ENCODE measurements around the gene RTN1. TPM values are rescaled to one million over a fixed set of nuclear protein-coding genes. Genes with fewer than 3 reads are reported as not detected.

Gene RTN1
- total RNA-seq, 2 experiments from 2014 or later, result not detected

GRCh38 chr14:59772233-59772632, 98.3 kb downstream of the RTN1 start:
- POLR2A ChIA-PET, result no interaction called here
- peaks cover 6% of the 10 kb centered on the region for H3K27me3 Mint-ChIP-seq (ENCODE audit: low read depth)
- H3K36me3 Mint-ChIP-seq (ENCODE audit: low read depth), result no peaks in the 10 kb centered on the region
- no peak overlapping the region for H3K27ac Mint-ChIP-seq
- no peaks in the 10 kb centered on the region for H3K4me1 Mint-ChIP-seq (ENCODE audit: low read depth)
- CTCF ChIA-PET, result no interaction called here
- H3K4me3 Mint-ChIP-seq, result no peak overlapping the region
- ATAC-seq (no peak), DNase-seq (no peak)
- no peaks in the 10 kb centered on the region for H3K9me3 Mint-ChIP-seq (ENCODE audit: insufficient read depth)

- no peaks in the 10 kb centered on the region for H3K4me1 Mint-ChIP-seq (ENCODE audit: low read depth)
- no peaks in the 10 kb centered on the region for H3K36me3 Mint-ChIP-seq (ENCODE audit: low read depth)
- ATAC-seq, result no peak
- H3K4me3 Mint-ChIP-seq, result no peak overlapping the region
- no peak for DNase-seq
- H3K27me3 Mint-ChIP-seq (ENCODE audit: low read depth), result peaks cover 6% of the 10 kb centered on the region
- ChIA-PET CTCF (no interaction called here), POLR2A (no interaction called here)
- H3K9me3 Mint-ChIP-seq (ENCODE audit: insufficient read depth), result no peaks in the 10 kb centered on the region
- H3K27ac Mint-ChIP-seq, result no peak overlapping the region
Observed at GRCh38 chr14:59771577-59771976, 99.0 kb downstream of the RTN1 start.

DNA sequence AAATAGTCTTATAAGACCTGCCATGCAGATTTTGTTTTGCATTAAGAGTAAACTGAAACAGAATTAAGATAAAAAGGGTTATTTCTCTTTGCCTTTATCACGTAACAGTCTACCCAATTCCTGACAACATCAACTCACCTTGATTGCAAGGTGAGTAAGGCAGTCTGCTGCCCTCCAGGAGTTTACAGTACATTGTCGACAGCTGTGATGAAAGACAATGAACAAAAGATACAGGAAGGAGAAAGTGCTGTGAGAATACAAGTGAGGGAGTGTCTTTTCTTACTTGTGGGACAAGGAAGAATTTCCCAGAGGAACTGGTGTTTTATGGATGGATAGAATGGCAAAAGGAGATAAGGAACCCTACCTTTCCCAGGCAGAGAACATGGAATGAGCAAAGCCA, 101.0 kb downstream of the RTN1 start:
- Mint-ChIP-seq H3K36me3 (ENCODE audit: low read depth) (no peaks in the 10 kb centered on the region), H3K27ac (no peak overlapping the region), H3K9me3 (ENCODE audit: insufficient read depth) (no peaks in the 10 kb centered on the region), H3K4me1 (ENCODE audit: low read depth) (no peaks in the 10 kb centered on the region), H3K4me3 (no peak overlapping the region), H3K27me3 (ENCODE audit: low read depth) (peaks cover 5% of the 10 kb centered on the region)
- DNase-seq (no peak), ATAC-seq (no peak)
- ChIA-PET POLR2A (no interaction called here), CTCF (no interaction called here)

GRCh38 chr14:59768855-59769375, 101.7 kb downstream of the RTN1 start:
- CTCF ChIA-PET, result no interaction called here
- Mint-ChIP-seq H3K4me3 (no peak overlapping the region), H3K36me3 (ENCODE audit: low read depth) (no peaks in the 10 kb centered on the region), H3K27ac (no peak overlapping the region), H3K9me3 (ENCODE audit: insufficient read depth) (no peaks in the 10 kb centered on the region), H3K4me1 (ENCODE audit: low read depth) (no peaks in the 10 kb centered on the region), H3K27me3 (ENCODE audit: low read depth) (peaks cover 4% of the 10 kb centered on the region)
- POLR2A ChIA-PET, result no interaction called here
- ATAC-seq (no peak), DNase-seq (no peak)

- ChIA-PET CTCF (no interaction called here), POLR2A (no interaction called here)
- Mint-ChIP-seq H3K9me3 (ENCODE audit: insufficient read depth) (no peaks in the 10 kb centered on the region), H3K36me3 (ENCODE audit: low read depth) (no peaks in the 10 kb centered on the region), H3K27me3 (ENCODE audit: low read depth) (no peaks in the 10 kb centered on the region), H3K4me1 (ENCODE audit: low read depth) (no peaks in the 10 kb centered on the region), H3K27ac (no peak overlapping the region), H3K4me3 (no peak overlapping the region)
- no peak for ATAC-seq
- DNase-seq, result no peak
Observed at GRCh38 chr14:59761851-59762250, 108.7 kb downstream of the RTN1 start.

- H3K4me3 Mint-ChIP-seq, result no peak overlapping the region
- no peak for DNase-seq
- CTCF ChIA-PET, result no interaction called here
- H3K36me3 Mint-ChIP-seq (ENCODE audit: low read depth), result no peaks in the 10 kb centered on the region
- no peak for ATAC-seq
- no peaks in the 10 kb centered on the region for H3K27me3 Mint-ChIP-seq (ENCODE audit: low read depth)
- H3K9me3 Mint-ChIP-seq (ENCODE audit: insufficient read depth), result no peaks in the 10 kb centered on the region
- H3K27ac Mint-ChIP-seq, result no peak overlapping the region
- POLR2A ChIA-PET, result no interaction called here
- no peaks in the 10 kb centered on the region for H3K4me1 Mint-ChIP-seq (ENCODE audit: low read depth)
Observed at GRCh38 chr14:59755409-59756135, 115.0 kb downstream of the RTN1 start.

- POLR2A ChIA-PET, result no interaction called here
- Mint-ChIP-seq H3K27me3 (ENCODE audit: low read depth) (no peaks in the 10 kb centered on the region), H3K27ac (no peak overlapping the region), H3K36me3 (ENCODE audit: low read depth) (no peaks in the 10 kb centered on the region), H3K4me1 (ENCODE audit: low read depth) (no peaks in the 10 kb centered on the region), H3K9me3 (ENCODE audit: insufficient read depth) (no peaks in the 10 kb centered on the region), H3K4me3 (no peak overlapping the region)
- CTCF ChIA-PET, result no interaction called here
- no peak for ATAC-seq
- no peak for DNase-seq
Observed at GRCh38 chr14:59754256-59754655, 116.3 kb downstream of the RTN1 start.

- Mint-ChIP-seq H3K9me3 (ENCODE audit: insufficient read depth) (no peaks in the 10 kb centered on the region), H3K4me3 (no peak overlapping the region), H3K27ac (no peak overlapping the region), H3K27me3 (ENCODE audit: low read depth) (no peaks in the 10 kb centered on the region), H3K36me3 (ENCODE audit: low read depth) (no peaks in the 10 kb centered on the region), H3K4me1 (ENCODE audit: low read depth) (no peaks in the 10 kb centered on the region)
- DNase-seq (no peak), ATAC-seq (no peak)
- CTCF ChIA-PET, result no interaction called here
- POLR2A ChIA-PET, result no interaction called here
Observed at GRCh38 chr14:59753512-59753911, 117.1 kb downstream of the RTN1 start.

DNA sequence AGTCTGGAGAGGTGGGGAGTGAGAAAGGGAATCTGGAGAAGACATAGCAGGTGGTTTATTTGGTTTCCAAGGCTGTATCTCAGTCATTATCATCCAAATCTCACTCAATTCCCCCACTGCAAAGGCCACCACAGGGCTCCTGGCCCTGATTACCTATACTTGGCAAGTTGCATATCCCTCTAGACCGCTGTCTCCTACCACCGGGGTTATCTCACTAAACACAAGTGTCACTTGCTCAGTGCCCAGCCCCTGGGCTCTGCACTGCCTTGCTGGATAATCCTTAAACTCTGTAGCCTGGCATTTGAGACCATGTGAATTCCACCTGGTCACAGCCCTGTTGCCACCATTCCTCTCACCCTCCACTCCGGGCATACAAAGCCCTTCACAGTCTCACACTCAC, 119.0 kb downstream of the RTN1 start:
- no peaks in the 10 kb centered on the region for H3K27me3 Mint-ChIP-seq (ENCODE audit: low read depth)
- CTCF ChIA-PET, result no interaction called here
- H3K36me3 Mint-ChIP-seq (ENCODE audit: low read depth), result no peaks in the 10 kb centered on the region
- DNase-seq, result no peak
- no peaks in the 10 kb centered on the region for H3K9me3 Mint-ChIP-seq (ENCODE audit: insufficient read depth)
- no peaks in the 10 kb centered on the region for H3K4me1 Mint-ChIP-seq (ENCODE audit: low read depth)
- H3K27ac Mint-ChIP-seq, result no peak overlapping the region
- no peak for ATAC-seq
- H3K4me3 Mint-ChIP-seq, result no peak overlapping the region
- POLR2A ChIA-PET, result interaction anchor here (0.6 kb wide), 1 partner anchor 164 kb away, joined by 3 read pairs; no protein-coding TSS in a partner anchor

DNA sequence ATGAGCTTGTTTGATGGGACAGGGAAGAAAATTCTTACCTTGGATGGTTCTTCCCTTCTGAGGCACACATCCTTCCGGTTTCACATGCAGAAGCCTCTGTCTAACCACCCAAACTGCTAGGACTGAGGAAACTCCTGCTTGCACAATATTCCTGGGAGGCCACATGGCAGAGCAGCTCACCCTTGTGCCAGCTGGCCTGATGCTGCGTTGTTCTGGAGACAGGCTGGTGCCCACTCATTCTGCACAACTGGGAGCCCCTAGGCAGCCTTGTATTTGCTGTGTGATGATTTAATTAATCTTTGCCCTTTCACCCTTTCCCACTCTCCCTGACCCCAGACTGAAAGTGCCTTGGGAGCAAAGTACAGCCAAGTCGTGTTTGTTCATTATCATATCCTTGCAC, 130.8 kb downstream of the RTN1 start:
- no peaks in the 10 kb centered on the region for H3K36me3 Mint-ChIP-seq (ENCODE audit: low read depth)
- CTCF ChIA-PET, result no interaction called here
- H3K27ac Mint-ChIP-seq, result no peak overlapping the region
- ATAC-seq (no peak), DNase-seq (no peak)
- no peaks in the 10 kb centered on the region for H3K4me1 Mint-ChIP-seq (ENCODE audit: low read depth)
- POLR2A ChIA-PET, result no interaction called here
- peaks cover 4% of the 10 kb centered on the region for H3K27me3 Mint-ChIP-seq (ENCODE audit: low read depth)
- peaks cover 9% of the 10 kb centered on the region for H3K9me3 Mint-ChIP-seq (ENCODE audit: insufficient read depth)
- H3K4me3 Mint-ChIP-seq, result no peak overlapping the region

- no peak for ATAC-seq
- Mint-ChIP-seq H3K4me1 (ENCODE audit: low read depth) (no peaks in the 10 kb centered on the region), H3K9me3 (ENCODE audit: insufficient read depth) (no peaks in the 10 kb centered on the region), H3K27me3 (ENCODE audit: low read depth) (no peaks in the 10 kb centered on the region), H3K4me3 (no peak overlapping the region), H3K36me3 (ENCODE audit: low read depth) (no peaks in the 10 kb centered on the region), H3K27ac (no peak overlapping the region)
- CTCF ChIA-PET, result no interaction called here
- POLR2A ChIA-PET, result no interaction called here
- no peak for DNase-seq
Observed at GRCh38 chr14:59728304-59728703, 142.3 kb downstream of the RTN1 start.

GRCh38 chr14:59727073-59727661, 143.4 kb downstream of the RTN1 start:
- no peaks in the 10 kb centered on the region for H3K4me1 Mint-ChIP-seq (ENCODE audit: low read depth)
- H3K27me3 Mint-ChIP-seq (ENCODE audit: low read depth), result no peaks in the 10 kb centered on the region
- ATAC-seq (no peak), DNase-seq (no peak)
- H3K4me3 Mint-ChIP-seq, result no peak overlapping the region
- CTCF ChIA-PET, result no interaction called here
- H3K9me3 Mint-ChIP-seq (ENCODE audit: insufficient read depth), result no peaks in the 10 kb centered on the region
- POLR2A ChIA-PET, result interaction anchor here (0.6 kb wide), 1 partner anchor 158 kb away, joined by 4 read pairs; no protein-coding TSS in a partner anchor
- H3K27ac Mint-ChIP-seq, result no peak overlapping the region
- H3K36me3 Mint-ChIP-seq (ENCODE audit: low read depth), result no peaks in the 10 kb centered on the region

GRCh38 chr14:59711080-59711479, 159.5 kb downstream of the RTN1 start:
- ATAC-seq, result no peak
- Mint-ChIP-seq H3K4me1 (ENCODE audit: low read depth) (no peaks in the 10 kb centered on the region), H3K36me3 (ENCODE audit: low read depth) (no peaks in the 10 kb centered on the region), H3K4me3 (no peak overlapping the region), H3K9me3 (ENCODE audit: insufficient read depth) (no peaks in the 10 kb centered on the region), H3K27me3 (ENCODE audit: low read depth) (peaks cover 3% of the 10 kb centered on the region), H3K27ac (no peak overlapping the region)
- CTCF ChIA-PET, result no interaction called here
- DNase-seq, result no peak
- POLR2A ChIA-PET, result no interaction called here
